ENCODE data around the gene TUBB4A.

Gene TUBB4A

GRCh38 chr19:6483235-6483634 lies 18.9 kb downstream of the TUBB4A start:
- TF ChIP-seq MAX (IDR thresholded peaks at IDR 0.05; ENCODE audit: low read depth, low read length), result no peak
- no peak overlapping the region for H3K4me3 ChIP-seq (ENCODE audit: low read depth, low read length)
- no peak for DNase-seq (ENCODE audit: low read depth)

- no peak for DNase-seq (ENCODE audit: low read depth)
- TF ChIP-seq MAX (IDR thresholded peaks at IDR 0.05; ENCODE audit: low read depth, low read length), result no peak
- no peak for TF ChIP-seq MYC (IDR thresholded peaks at IDR 0.05; ENCODE audit: low read depth, low read length)
- no peak for TF ChIP-seq CTCF (IDR thresholded peaks at IDR 0.05; ENCODE audit: low read depth, low read length)
- TF ChIP-seq POLR2A (IDR thresholded peaks at IDR 0.05; ENCODE audit: extremely low read depth, insufficient read length), result no peak
- H3K4me3 ChIP-seq (ENCODE audit: low read depth, low read length), result no peak overlapping the region
Observed at GRCh38 chr19:6482343-6482686, 19.8 kb downstream of the TUBB4A start.

- DNase-seq (ENCODE audit: low read depth), result peak; percentile 88
- peak within 1 kb of the TSS; percentile 66 for H3K4me3 ChIP-seq (ENCODE audit: low read depth, low read length)
- TF ChIP-seq MAX (IDR thresholded peaks at IDR 0.05; ENCODE audit: low read depth, low read length) (peak; percentile 54), POLR2A (IDR thresholded peaks at IDR 0.05; ENCODE audit: extremely low read depth, insufficient read length) (peak; percentile 28), MYC (IDR thresholded peaks at IDR 0.05; ENCODE audit: low read depth, low read length) (peak; percentile 51; the same call in 1 of the 2 replicates), CTCF (IDR thresholded peaks at IDR 0.05; ENCODE audit: low read depth, low read length) (peak; percentile 52)
Observed at GRCh38 chr19:6481541-6482342, 20.4 kb downstream of the TUBB4A start, which contains the start of gene DENND1C. Gene DENND1C (minus strand): TSS chr19:6481787. CDS start chr19:6481695, 92 bp downstream.

- H3K4me3 ChIP-seq (ENCODE audit: low read depth, low read length), result peak overlapping the region; percentile 66
- peak; percentile 9 for DNase-seq (ENCODE audit: low read depth)
- TF ChIP-seq MAX (IDR thresholded peaks at IDR 0.05; ENCODE audit: low read depth, low read length), result no peak
- no peak for TF ChIP-seq CTCF (IDR thresholded peaks at IDR 0.05; ENCODE audit: low read depth, low read length)
Observed at GRCh38 chr19:6480848-6481415, 21.2 kb downstream of the TUBB4A start.

- no peak overlapping the region for H3K4me3 ChIP-seq (ENCODE audit: low read depth, low read length)
- TF ChIP-seq MAX (IDR thresholded peaks at IDR 0.05; ENCODE audit: low read depth, low read length) (no peak), MYC (IDR thresholded peaks at IDR 0.05; ENCODE audit: low read depth, low read length) (no peak), CTCF (IDR thresholded peaks at IDR 0.05; ENCODE audit: low read depth, low read length) (no peak), POLR2A (IDR thresholded peaks at IDR 0.05; ENCODE audit: extremely low read depth, insufficient read length) (no peak)
- no peak for DNase-seq (ENCODE audit: low read depth)
Observed at GRCh38 chr19:6479836-6480398, 22.2 kb downstream of the TUBB4A start.

GRCh38 chr19:6478815-6479214 lies 23.3 kb downstream of the TUBB4A start:
- TF ChIP-seq MYC (IDR thresholded peaks at IDR 0.05; ENCODE audit: low read depth, low read length) (no peak), CTCF (IDR thresholded peaks at IDR 0.05; ENCODE audit: low read depth, low read length) (no peak), MAX (IDR thresholded peaks at IDR 0.05; ENCODE audit: low read depth, low read length) (no peak)
- no peak overlapping the region for H3K4me3 ChIP-seq (ENCODE audit: low read depth, low read length)

More at GRCh38 chr19:6478815-6479214, 23.3 kb downstream of the TUBB4A start:
- no peak for DNase-seq (ENCODE audit: low read depth)

All from NB4 (cell line).